ENCODE data around the gene ANXA9.

DNA sequence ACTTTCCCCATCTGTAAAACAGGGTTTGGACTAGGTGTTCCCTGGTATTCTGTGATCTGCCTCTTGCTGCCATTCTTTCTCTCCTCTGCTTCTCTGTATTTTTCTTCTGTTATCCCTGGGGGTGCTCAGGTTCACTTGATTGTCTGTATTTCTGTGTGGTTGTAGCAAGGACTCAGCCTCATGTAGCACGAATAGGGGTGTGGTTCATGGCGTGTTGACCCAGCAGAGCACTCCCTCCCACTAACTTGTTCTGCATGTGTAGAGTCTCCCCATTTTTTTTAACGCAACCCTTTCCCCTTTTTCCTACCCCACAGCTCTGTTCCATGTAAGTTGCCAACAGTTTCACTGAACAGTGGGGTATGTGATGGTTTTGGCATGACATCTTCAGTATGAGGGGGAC, 53.1 kb downstream of the ANXA9 start:
- TF ChIP-seq, protein P1, sequence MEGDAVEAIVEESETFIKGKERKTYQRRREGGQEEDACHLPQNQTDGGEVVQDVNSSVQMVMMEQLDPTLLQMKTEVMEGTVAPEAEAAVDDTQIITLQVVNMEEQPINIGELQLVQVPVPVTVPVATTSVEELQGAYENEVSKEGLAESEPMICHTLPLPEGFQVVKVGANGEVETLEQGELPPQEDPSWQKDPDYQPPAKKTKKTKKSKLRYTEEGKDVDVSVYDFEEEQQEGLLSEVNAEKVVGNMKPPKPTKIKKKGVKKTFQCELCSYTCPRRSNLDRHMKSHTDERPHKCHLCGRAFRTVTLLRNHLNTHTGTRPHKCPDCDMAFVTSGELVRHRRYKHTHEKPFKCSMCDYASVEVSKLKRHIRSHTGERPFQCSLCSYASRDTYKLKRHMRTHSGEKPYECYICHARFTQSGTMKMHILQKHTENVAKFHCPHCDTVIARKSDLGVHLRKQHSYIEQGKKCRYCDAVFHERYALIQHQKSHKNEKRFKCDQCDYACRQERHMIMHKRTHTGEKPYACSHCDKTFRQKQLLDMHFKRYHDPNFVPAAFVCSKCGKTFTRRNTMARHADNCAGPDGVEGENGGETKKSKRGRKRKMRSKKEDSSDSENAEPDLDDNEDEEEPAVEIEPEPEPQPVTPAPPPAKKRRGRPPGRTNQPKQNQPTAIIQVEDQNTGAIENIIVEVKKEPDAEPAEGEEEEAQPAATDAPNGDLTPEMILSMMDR (IDR thresholded peaks at IDR 0.05) = no peak
- no peak for TF ChIP-seq POLR2A (IDR thresholded peaks at IDR 0.05)
- TF ChIP-seq EP300 (IDR thresholded peaks at IDR 0.05) = no peak
- TF ChIP-seq POLR2AphosphoS5 (IDR thresholded peaks at IDR 0.05) = no peak

Measured in suprapubic skin (tissue), 4 donors.